IPS DF 6.9 (cell line): ENCODE results near the gene ELK3.

Source experiments
- DNase-seq: peaks from one replicate; pipeline ENCODE4 v3.0.0-alpha.2; 2013; ENCODE audit warnings: low read depth, low spot score
- H3K27ac ChIP-seq: one replicate; pipeline ENCODE4 v1.5.1; 2013; ENCODE audit warnings: low read length, control low read depth
- H3K27me3 ChIP-seq: 2 replicates; pipeline ENCODE4 v1.6.1; 2013; ENCODE audit warnings: mild to moderate bottlenecking, low read length; ENCODE audit not compliant: control insufficient read depth, insufficient read depth
- H3K36me3 ChIP-seq: 2 replicates; pipeline ENCODE4 v1.6.1; 2013; ENCODE audit warnings: low read length; ENCODE audit not compliant: control insufficient read depth, insufficient read depth
- H3K4me1 ChIP-seq: 2 replicates; pipeline ENCODE4 v1.6.1; 2013; ENCODE audit warnings: low read length; ENCODE audit not compliant: control insufficient read depth, insufficient read depth
- H3K4me3 ChIP-seq: 2 replicates; pipeline ENCODE4 v1.5.1; 2013; ENCODE audit warnings: mild to moderate bottlenecking, low read length
- H3K9me3 ChIP-seq: 2 replicates; pipeline ENCODE4 v1.6.1; 2013; ENCODE audit warnings: low read length, inconsistent platforms; ENCODE audit not compliant: control insufficient read depth, insufficient read depth
- WGBS: extraction: QIAGEN DNeasy Blood & Tissue Kit; methylation state at CpG from one replicate; pipeline ENCODE4 v1.1.7; 2013; ENCODE audit warnings: mixed read lengths, missing lambda C conversion rate; ENCODE audit not compliant: insufficient read length, insufficient coverage; 5-methylcytosine and 5-hydroxymethylcytosine counted together

Gene ELK3

GRCh38 chr12:96197503-96198272, 3.5 kb downstream of the ELK3 start:
- no peaks in the 10 kb centered on the region for H3K27me3 ChIP-seq
- no peak overlapping the region for H3K4me3 ChIP-seq
- no peak overlapping the region for H3K27ac ChIP-seq
- no peaks in the 10 kb centered on the region for H3K36me3 ChIP-seq
- no peaks in the 10 kb centered on the region for H3K9me3 ChIP-seq
- DNase-seq: no peak
- no CpG with 5 or more reads among the region's 3 CpGs for WGBS
- peaks cover 1% of the 10 kb centered on the region; the same call in 1 of the 2 replicates for H3K4me1 ChIP-seq

- Histone ChIP-seq H3K9me3 (no peaks in the 10 kb centered on the region), H3K36me3 (no peaks in the 10 kb centered on the region), H3K4me3 (no peak overlapping the region), H3K27me3 (no peaks in the 10 kb centered on the region), H3K27ac (no peak overlapping the region), H3K4me1 (0 out of 2 replicates have a peak, but pooled peaks cover 1% of the 10 kb centered on the region)
- DNase-seq: no peak
Observed at GRCh38 chr12:96198965-96199364, 4.8 kb downstream of the ELK3 start.

GRCh38 chr12:96199464-96199863, 5.3 kb downstream of the ELK3 start:
- Histone ChIP-seq H3K9me3 (no peaks in the 10 kb centered on the region), H3K27ac (no peak overlapping the region), H3K27me3 (no peaks in the 10 kb centered on the region), H3K36me3 (no peaks in the 10 kb centered on the region), H3K4me1 (0 out of 2 replicates have a peak, but pooled peaks cover 1% of the 10 kb centered on the region), H3K4me3 (no peak overlapping the region)
- DNase-seq: no peak

GRCh38 chr12:96201272-96202227, 7.4 kb downstream of the ELK3 start:
- WGBS: no CpG with 5 or more reads among the region's 6 CpGs
- no peak for DNase-seq
- 0 out of 2 replicates have a peak, but pooled peaks cover 1% of the 10 kb centered on the region for H3K4me1 ChIP-seq
- H3K27me3 ChIP-seq: no peaks in the 10 kb centered on the region
- H3K9me3 ChIP-seq: no peaks in the 10 kb centered on the region
- no peak overlapping the region for H3K4me3 ChIP-seq
- H3K27ac ChIP-seq: no peak overlapping the region
- no peaks in the 10 kb centered on the region for H3K36me3 ChIP-seq

- H3K36me3 ChIP-seq: no peaks in the 10 kb centered on the region
- no peak overlapping the region for H3K4me3 ChIP-seq
- no peak for DNase-seq
- H3K9me3 ChIP-seq: no peaks in the 10 kb centered on the region
- H3K27me3 ChIP-seq: no peaks in the 10 kb centered on the region
- no peak overlapping the region for H3K27ac ChIP-seq
- H3K4me1 ChIP-seq: no peaks in the 10 kb centered on the region
- no CpG with 5 or more reads among the region's 5 CpGs for WGBS
Observed at GRCh38 chr12:96204381-96204780, 10.2 kb downstream of the ELK3 start.

GRCh38 chr12:96205908-96206307, 11.7 kb downstream of the ELK3 start:
- no peaks in the 10 kb centered on the region for H3K9me3 ChIP-seq
- no CpG with 5 or more reads among the region's 3 CpGs for WGBS
- no peak for DNase-seq
- H3K4me1 ChIP-seq: peaks cover 3% of the 10 kb centered on the region
- no peak overlapping the region for H3K4me3 ChIP-seq
- H3K27me3 ChIP-seq: no peaks in the 10 kb centered on the region
- H3K36me3 ChIP-seq: no peaks in the 10 kb centered on the region
- no peak overlapping the region for H3K27ac ChIP-seq

GRCh38 chr12:96206936-96207662, 12.9 kb downstream of the ELK3 start:
- no peak for DNase-seq
- no CpG with 5 or more reads among the region's 4 CpGs for WGBS
- Histone ChIP-seq H3K4me3 (no peak overlapping the region), H3K36me3 (no peaks in the 10 kb centered on the region), H3K4me1 (peaks cover 3% of the 10 kb centered on the region), H3K9me3 (no peaks in the 10 kb centered on the region), H3K27me3 (no peaks in the 10 kb centered on the region), H3K27ac (no peak overlapping the region)

GRCh38 chr12:96208346-96208745, 14.2 kb downstream of the ELK3 start:
- no peak for DNase-seq
- no peak overlapping the region for H3K27ac ChIP-seq
- no CpG with 5 or more reads among the region's 2 CpGs for WGBS
- no peaks in the 10 kb centered on the region for H3K9me3 ChIP-seq
- no peak overlapping the region for H3K4me3 ChIP-seq
- H3K27me3 ChIP-seq: no peaks in the 10 kb centered on the region
- no peaks in the 10 kb centered on the region for H3K36me3 ChIP-seq
- H3K4me1 ChIP-seq: peaks cover 3% of the 10 kb centered on the region

GRCh38 chr12:96208801-96209549, 14.8 kb downstream of the ELK3 start:
- Histone ChIP-seq H3K4me3 (no peak overlapping the region), H3K27me3 (no peaks in the 10 kb centered on the region), H3K4me1 (peaks cover 3% of the 10 kb centered on the region), H3K9me3 (no peaks in the 10 kb centered on the region), H3K27ac (no peak overlapping the region), H3K36me3 (no peaks in the 10 kb centered on the region)
- DNase-seq: no peak
- no CpG with 5 or more reads among the region's 10 CpGs for WGBS
